CD14-positive monocyte (primary cell): Measurements from ENCODE around the gene SASH3. TPM values are rescaled to one million over a fixed set of nuclear protein-coding genes. Genes with fewer than 3 reads are reported as not detected.

Experiments used
- DNase-seq, 3 donors: peaks; one replicate each; pipeline ENCODE4 v3.0.0-alpha.2; 2011 to 2022
- H2AFZ ChIP-seq: 2 replicates; pipeline ENCODE4 v1.6.0; 2012; ENCODE audit warnings: mild to moderate bottlenecking, low read depth, low read length, inconsistent platforms; ENCODE audit not compliant: insufficient read depth, poor library complexity, severe bottlenecking
- H3K27ac ChIP-seq, 2 donors: 1 replicate in 1 of 2; 2 replicates in 1 of 2; pipeline ENCODE4 v1.5.1; 2012 to 2013; ENCODE audit warnings: low read length in 2 of 2, control low read depth in 1 of 2, inconsistent platforms in 1 of 2, low read depth in 1 of 2, mild to moderate bottlenecking in 1 of 2
- H3K27me3 ChIP-seq, 2 donors: one replicate each; pipeline versions ENCODE4 v1.6.0 to v1.6.1; 2011 to 2013; ENCODE audit warnings: low read length in 2 of 2; ENCODE audit not compliant: control insufficient read depth in 2 of 2, insufficient read depth in 2 of 2
- H3K36me3 ChIP-seq, 2 donors: replicated peaks in 1 of 2; 1 replicate in 1 of 2; 2 replicates in 1 of 2; pipeline versions ENCODE4 v1.5.1 to v1.6.1; 2012 to 2013; ENCODE audit warnings: low read length in 2 of 2, control low read depth in 1 of 2, inconsistent platforms in 1 of 2, mild to moderate bottlenecking in 1 of 2; ENCODE audit not compliant: insufficient read depth in 2 of 2, control insufficient read depth in 1 of 2
- H3K4me1 ChIP-seq, 2 donors: 1 replicate in 1 of 2; 2 replicates in 1 of 2; pipeline versions ENCODE4 v1.5.1 to v1.6.1; 2012 to 2013; ENCODE audit warnings: low read length in 2 of 2, control low read depth in 1 of 2, inconsistent platforms in 1 of 2, mild to moderate bottlenecking in 1 of 2, moderate library complexity in 1 of 2; ENCODE audit not compliant: insufficient read depth in 2 of 2, control insufficient read depth in 1 of 2
- H3K4me2 ChIP-seq: replicated peaks from 2 replicates; pipeline ENCODE3; 2012; ENCODE audit warnings: low read length, moderate library complexity, mild to moderate bottlenecking; ENCODE audit not compliant: poor library complexity, severe bottlenecking; ENCODE audit errors: extremely low read depth
- H3K4me3 ChIP-seq, 3 experiments: fragments of 200-600 bp in 1 of 3; sonication (generic) in 1 of 3; replicated peaks in 1 of 3; 1 replicate in 2 of 3; 2 replicates in 1 of 3; pipeline ENCODE4 v1.5.1; 2011 to 2013; ENCODE audit warnings: low read length in 3 of 3, mild to moderate bottlenecking in 3 of 3, control low read depth in 2 of 3, low read depth in 2 of 3, inconsistent platforms in 1 of 3, moderate library complexity in 1 of 3
- H3K79me2 ChIP-seq: 2 replicates; pipeline ENCODE4 v1.6.0; 2012; ENCODE audit warnings: mild to moderate bottlenecking, control low read depth, inconsistent platforms, low read length, moderate library complexity; ENCODE audit not compliant: insufficient read depth
- H3K9ac ChIP-seq: 2 replicates; pipeline ENCODE4 v1.6.0; 2017; ENCODE audit warnings: low read length, mild to moderate bottlenecking; ENCODE audit not compliant: insufficient read depth, poor library complexity, severe bottlenecking
- H3K9me3 ChIP-seq, 2 donors: replicated peaks in 1 of 2; 1 replicate in 1 of 2; 2 replicates in 1 of 2; pipeline versions ENCODE4 v1.5.1 to v1.6.1; 2012 to 2013; ENCODE audit warnings: low read length in 2 of 2, control low read depth in 1 of 2; ENCODE audit not compliant: control insufficient read depth in 1 of 2, insufficient read depth in 1 of 2
- H4K20me1 ChIP-seq: 2 replicates; pipeline ENCODE4 v1.6.0; 2012; ENCODE audit warnings: mild to moderate bottlenecking, low read length, control low read depth, moderate library complexity; ENCODE audit not compliant: insufficient read depth
- H3K27ac Mint-ChIP-seq, 7 donors: one replicate each; pipeline ENCODE4 v1.8.0; 2020; ENCODE audit warnings: mild to moderate bottlenecking in 7 of 7, mixed read lengths in 7 of 7, moderate library complexity in 6 of 7, inconsistent platforms in 2 of 7
- H3K27me3 Mint-ChIP-seq, 3 donors: one replicate each; pipeline ENCODE4 v1.8.0; 2021 to 2022; ENCODE audit warnings: low read depth in 3 of 3, mild to moderate bottlenecking in 3 of 3, mixed read lengths in 3 of 3, moderate library complexity in 3 of 3, inconsistent platforms in 1 of 3
- H3K36me3 Mint-ChIP-seq, 2 donors: one replicate each; pipeline ENCODE4 v1.8.0; 2020; ENCODE audit warnings: mixed read lengths in 2 of 2, inconsistent platforms in 1 of 2, mild to moderate bottlenecking in 1 of 2
- H3K4me1 Mint-ChIP-seq: one replicate; pipeline ENCODE4 v1.8.0; 2020; ENCODE audit warnings: mild to moderate bottlenecking, mixed read lengths
- H3K4me3 Mint-ChIP-seq, 2 donors: one replicate each; pipeline ENCODE4 v1.8.0; 2020; ENCODE audit warnings: mild to moderate bottlenecking in 2 of 2, mixed read lengths in 2 of 2, moderate library complexity in 1 of 2
- H3K9me3 Mint-ChIP-seq, 7 donors: one replicate each; pipeline ENCODE4 v1.8.0; 2020 to 2022; ENCODE audit warnings: mixed read lengths in 7 of 7, mild to moderate bottlenecking in 6 of 7, moderate library complexity in 6 of 7, inconsistent platforms in 2 of 7
- CTCF ChIP-seq: fragments of 200-600 bp; IDR thresholded peaks from one replicate; pipeline ENCODE4 v1.8.0; 2022; ENCODE audit warnings: antibody characterized with exemption, mild to moderate bottlenecking
- WGBS: methylation state at CpG from one replicate; pipeline ENCODE4 v1.1.5; 2013; ENCODE audit warnings: missing lambda C conversion rate; ENCODE audit not compliant: insufficient coverage; 5-methylcytosine and 5-hydroxymethylcytosine counted together
- intact Hi-C, 2 donors: fragments of 100-400 bp; cut with micrococcal nuclease; formaldehyde crosslinking; loops; one replicate each; pipeline versions ENCODE4 v1.15.0 to v1.15.1; 2023
- polyA plus RNA-seq, 3 donors: library from polyadenylated mRNA; depleted of rRNA in 1 of 3; unstranded in 2 of 3; stranded (reverse) in 1 of 3; fragments of 300-500 nt in 2 of 3; fragments of >200 nt in 1 of 3; fragmentation: Illumina TruSeq in 2 of 3; gene quantifications; 1 replicate in 2 of 3; 2 replicates in 1 of 3; pipeline ENCODE4 v1.2.3, GENCODE V29; 2012 to 2021

The SASH3 gene
- polyA plus RNA-seq, 3 donors: 127 to 272 (median 179) TPM

GRCh38 chrX:129825746-129826505 is 46.2 kb downstream of the SASH3 start:
- Histone ChIP-seq H3K27ac (no peak overlapping the region), H3K4me2 (no peak overlapping the region), H3K27me3 (no peaks in the 10 kb centered on the region), H4K20me1 (no peaks in the 10 kb centered on the region), H3K9me3 (no peaks in the 10 kb centered on the region), H3K9ac (no peak overlapping the region), H2AFZ (no peak overlapping the region), H3K4me1 (peaks cover 8 to 9% of the 10 kb centered on the region in 2 donors), H3K79me2 (no peaks in the 10 kb centered on the region), H3K4me3 (no peak overlapping the region), H3K36me3 (no peaks in the 10 kb centered on the region)
- no peak overlapping the region for H3K4me3 Mint-ChIP-seq
- no peak overlapping the region for H3K27ac Mint-ChIP-seq
- DNase-seq: no peak
- peaks cover 14% of the 10 kb centered on the region for H3K4me1 Mint-ChIP-seq
- peaks cover 0 to 2% (median 0%) of the 10 kb centered on the region in 3 donors for H3K27me3 Mint-ChIP-seq
- TF ChIP-seq CTCF: no peak
- intact Hi-C loops: loop anchor here (10.0 kb wide), 2 partner anchors 191 to 221 kb away; no protein-coding TSS in a partner anchor
- peaks cover 0 to 2% of the 10 kb centered on the region in 2 donors for H3K36me3 Mint-ChIP-seq
- peaks cover 0 to 3% (median 0%) of the 10 kb centered on the region in 7 donors for H3K9me3 Mint-ChIP-seq
- WGBS: no CpG with 5 or more reads among the region's 4 CpGs

- Histone ChIP-seq H3K4me3 (no peak overlapping the region), H3K27ac (no peak overlapping the region), H3K9me3 (no peaks in the 10 kb centered on the region), H4K20me1 (no peaks in the 10 kb centered on the region), H3K36me3 (no peaks in the 10 kb centered on the region), H3K4me1 (no peaks in the 10 kb centered on the region), H3K4me2 (no peak overlapping the region), H2AFZ (no peak overlapping the region), H3K79me2 (no peaks in the 10 kb centered on the region), H3K9ac (no peak overlapping the region), H3K27me3 (no peaks in the 10 kb centered on the region)
- TF ChIP-seq CTCF: no peak
- Mint-ChIP-seq H3K4me1 (peaks cover 7% of the 10 kb centered on the region), H3K36me3 (peaks cover 0 to 2% of the 10 kb centered on the region in 2 donors), H3K27ac (no peak overlapping the region), H3K27me3 (peaks cover 0 to 3% (median 2%) of the 10 kb centered on the region in 3 donors), H3K4me3 (no peak overlapping the region), H3K9me3 (no peaks in the 10 kb centered on the region)
- DNase-seq: no peak
- intact Hi-C loops: no loop called here
- WGBS: no CpG with 5 or more reads among the region's 4 CpGs
Observed at GRCh38 chrX:129830494-129830893, 50.7 kb downstream of the SASH3 start.
